GM23338 (cell line): ENCODE results near the gene TMEM51. TPM values are rescaled to one million over a fixed set of nuclear protein-coding genes. Genes with fewer than 3 reads are reported as not detected.
A peak's percentile ranks its signal among the peaks of the same experiment; 100 is the strongest.

Experiments
- ATAC-seq: fragments of 200-7000 bp; cut with Tn5 transposase; 3 replicates; pipeline ENCODE4 v1.9.1; 2020
- DNase-seq: peaks from one replicate; pipeline ENCODE4 v3.0.0-alpha.2; 2015; ENCODE audit warnings: low spot score
- H2AFZ ChIP-seq: fragments of 200-600 bp; sonication (generic); 2 replicates; pipeline ENCODE4 v1.8.0; 2016; ENCODE audit warnings: antibody characterized with exemption, mild to moderate bottlenecking, moderate library complexity
- H3F3A ChIP-seq: fragments of 200-600 bp; sonication (generic); replicated peaks from 2 replicates; pipeline ENCODE4 v1.8.0; 2017; ENCODE audit warnings: antibody characterized with exemption, mixed run types, low read depth
- H3K27ac ChIP-seq: fragments of 200-600 bp; sonication (generic); 2 replicates; pipeline ENCODE4 v1.6.1; 2016; ENCODE audit warnings: low read depth
- H3K27me3 ChIP-seq: fragments of 200-600 bp; sonication (generic); 2 replicates; pipeline ENCODE4 v1.8.0; 2016; ENCODE audit warnings: mild to moderate bottlenecking, mixed run types, moderate library complexity; ENCODE audit not compliant: insufficient read depth
- H3K36me3 ChIP-seq: fragments of 200-600 bp; sonication (generic); 2 replicates; pipeline ENCODE4 v1.8.0; 2016; ENCODE audit warnings: mild to moderate bottlenecking; ENCODE audit not compliant: insufficient read depth
- H3K4me1 ChIP-seq: fragments of 200-600 bp; sonication (generic); 2 replicates; pipeline ENCODE4 v1.8.0; 2016; ENCODE audit warnings: mild to moderate bottlenecking, moderate library complexity; ENCODE audit not compliant: insufficient read depth
- H3K4me2 ChIP-seq: fragments of 200-600 bp; sonication (generic); 2 replicates; pipeline ENCODE4 v1.7.1; 2017; ENCODE audit warnings: mixed run types
- H3K4me3 ChIP-seq: fragments of 200-600 bp; sonication (generic); 2 replicates; pipeline ENCODE4 v1.6.1; 2016; ENCODE audit warnings: mixed run types
- H3K79me2 ChIP-seq: fragments of 200-600 bp; sonication (generic); replicated peaks from 2 replicates; pipeline ENCODE4 v1.8.0; 2017; ENCODE audit warnings: mild to moderate bottlenecking; ENCODE audit not compliant: insufficient read depth
- H3K9me2 ChIP-seq: fragments of 200-600 bp; sonication (generic); 2 replicates; pipeline ENCODE4 v1.8.0; 2017; ENCODE audit not compliant: insufficient read depth
- H4K20me1 ChIP-seq: fragments of 200-600 bp; sonication (generic); replicated peaks from 2 replicates; pipeline ENCODE4 v1.8.0; 2017; ENCODE audit warnings: mild to moderate bottlenecking; ENCODE audit not compliant: insufficient read depth
- H3K27ac Mint-ChIP-seq: 2 replicates; pipeline ENCODE4 v1.8.0; 2020; ENCODE audit warnings: inconsistent platforms, mild to moderate bottlenecking, moderate library complexity, mixed read lengths
- H3K27me3 Mint-ChIP-seq: 3 replicates; pipeline ENCODE4 v1.8.0; 2022; ENCODE audit warnings: low read depth, mild to moderate bottlenecking, moderate library complexity, mixed read lengths, inconsistent platforms; ENCODE audit not compliant: insufficient read depth, poor library complexity
- H3K36me3 Mint-ChIP-seq: 3 replicates; pipeline ENCODE4 v1.8.0; 2021; ENCODE audit warnings: low read depth, mild to moderate bottlenecking, inconsistent platforms, moderate library complexity, mixed read lengths
- H3K4me1 Mint-ChIP-seq: 3 replicates; pipeline ENCODE4 v1.8.0; 2020; ENCODE audit warnings: mild to moderate bottlenecking, inconsistent platforms, mixed read lengths
- H3K4me3 Mint-ChIP-seq: 3 replicates; pipeline ENCODE4 v1.8.0; 2021; ENCODE audit warnings: moderate library complexity, mild to moderate bottlenecking, inconsistent platforms, mixed read lengths
- H3K9me3 Mint-ChIP-seq: 3 replicates; pipeline ENCODE4 v1.8.0; 2020; ENCODE audit warnings: moderate library complexity, mild to moderate bottlenecking, inconsistent platforms, mixed read lengths
- CTCF ChIP-seq, 2 experiments: fragments of 200-600 bp in 1 of 2; sonication (generic) in 1 of 2; conservative IDR thresholded peaks; 2 replicates each; pipeline versions ENCODE4 v1.5.1 to v1.6.1; 2016 to 2017; ENCODE audit warnings: antibody characterized with exemption in 2 of 2, low read depth in 2 of 2, mild to moderate bottlenecking in 2 of 2, moderate library complexity in 1 of 2
- EZH2 ChIP-seq: fragments of 200-600 bp; sonication (generic); IDR thresholded peaks from one replicate; pipeline ENCODE4 v1.8.0; 2017; ENCODE audit warnings: antibody characterized with exemption, mild to moderate bottlenecking, low read depth; ENCODE audit not compliant: unreplicated experiment
- JUNB ChIP-seq: IDR thresholded peaks from one replicate; pipeline ENCODE4 v1.6.1; 2016; ENCODE audit warnings: antibody characterized with exemption; ENCODE audit not compliant: unreplicated experiment
- POLR2AphosphoS5 ChIP-seq: IDR thresholded peaks from 2 replicates; pipeline ENCODE4 v1.6.1; 2016; ENCODE audit warnings: antibody characterized with exemption, low read depth
- STAT1 ChIP-seq: IDR thresholded peaks from one replicate; pipeline ENCODE4 v1.6.1; 2016; ENCODE audit warnings: antibody characterized with exemption; ENCODE audit not compliant: unreplicated experiment
- ZNF114 ChIP-seq: fragments of 250-450 bp; sonication (Bioruptor Pico); IDR thresholded peaks from 2 replicates; pipeline ENCODE4 v1.5.0; 2020; ENCODE audit warnings: mild to moderate bottlenecking, moderate library complexity
- ZNF331 ChIP-seq: fragments of 250-450 bp; sonication (Bioruptor Pico); IDR thresholded peaks from 2 replicates; pipeline ENCODE4 v1.5.0; 2020; ENCODE audit warnings: low read depth, mild to moderate bottlenecking, moderate library complexity
- ZNF462 ChIP-seq: fragments of 250-450 bp; sonication (Bioruptor Pico); IDR thresholded peaks from 2 replicates; pipeline ENCODE4 v1.5.0; 2020; ENCODE audit warnings: mild to moderate bottlenecking, moderate library complexity
- polyA plus RNA-seq: library from polyadenylated mRNA; unstranded; fragments of >200 nt; fragmentation: Nextera tagmentation; extraction: Ambion mirVana; gene quantifications from 2 replicates; pipeline ENCODE4 v1.2.1, GENCODE V29; 2016
- total RNA-seq: library from RNA; depleted of rRNA; stranded (reverse); fragments of >200 nt; shearing (Covaris generic); gene quantifications from 2 replicates; pipeline ENCODE4 v1.2.3, GENCODE V29; 2014

The TMEM51 gene
- total and polyA plus RNA-seq, 2 experiments from 2014 or later: 4.0 to 5.2 TPM

GRCh38 chr1:15246960-15247614, 93.5 kb downstream of the TMEM51 start, which contains the start of gene FHAD1:
Gene FHAD1 (plus strand): TSS chr1:15247223. CDS start chr1:15251785, 4,562 bp downstream.
- peak within 1 kb of the TSS; percentile 97 for H2AFZ ChIP-seq
- H3F3A ChIP-seq: 0 out of 2 replicates have a peak, but pooled peaks cover 7% of the 10 kb centered on the region
- Mint-ChIP-seq H3K9me3 (peaks cover 3% of the 10 kb centered on the region; the same call in 1 of the 3 replicates), H3K27me3 (peaks cover 16% of the 10 kb centered on the region), H3K4me3 (peak within 1 kb of the TSS; percentile 77), H3K4me1 (peaks cover 39% of the 10 kb centered on the region), H3K27ac (peak within 1 kb of the TSS; percentile 74; the same call in 1 of the 2 replicates), H3K36me3 (no peaks in the 10 kb centered on the region)
- ATAC-seq: peak; percentile 84
- no peaks in the 10 kb centered on the region for H4K20me1 ChIP-seq
- H3K4me3 ChIP-seq: peak within 1 kb of the TSS; percentile 79
- H3K4me1 ChIP-seq: peaks cover 28% of the 10 kb centered on the region
- no peaks in the 10 kb centered on the region for H3K9me2 ChIP-seq
- no peak within 1 kb of the TSS for H3K27ac ChIP-seq
- no peaks in the 10 kb centered on the region for H3K79me2 ChIP-seq
- peak; percentile 84 for DNase-seq
- no peaks in the 10 kb centered on the region for H3K27me3 ChIP-seq
- H3K4me2 ChIP-seq: peak within 1 kb of the TSS; percentile 88
- H3K36me3 ChIP-seq: no peaks in the 10 kb centered on the region; the same call in 1 of the 2 replicates
- TF ChIP-seq CTCF (conservative IDR thresholded peaks at IDR 0.05; ENCODE audit: low read depth in 2 of 2) (no peak), POLR2AphosphoS5 (no peak), ZNF114 (CRISPR knock-in tag) (no peak), JUNB (no peak)

GRCh38 chr1:15248216-15248615, 94.7 kb downstream of the TMEM51 start:
- no peak for TF ChIP-seq ZNF331 (CRISPR knock-in tag)
- no peak for TF ChIP-seq STAT1
- no peaks in the 10 kb centered on the region for H3K36me3 Mint-ChIP-seq
- peaks cover 28% of the 10 kb centered on the region for H3K4me1 ChIP-seq
- 0 out of 2 replicates have a peak, but pooled peaks cover 7% of the 10 kb centered on the region for H3F3A ChIP-seq
- H3K79me2 ChIP-seq: no peaks in the 10 kb centered on the region
- H3K36me3 ChIP-seq: no peaks in the 10 kb centered on the region
- H3K9me3 Mint-ChIP-seq: peaks cover 3% of the 10 kb centered on the region; the same call in 1 of the 3 replicates
- H3K27ac ChIP-seq: no peak overlapping the region
- peak overlapping the region; percentile 88; the same call in 1 of the 2 replicates for H3K4me2 ChIP-seq
- H3K4me3 Mint-ChIP-seq: peak overlapping the region; percentile 77; the same call in 1 of the 3 replicates
- H3K4me3 ChIP-seq: peak overlapping the region; percentile 79
- peaks cover 39% of the 10 kb centered on the region for H3K4me1 Mint-ChIP-seq
- no peaks in the 10 kb centered on the region for H3K9me2 ChIP-seq
- no peaks in the 10 kb centered on the region for H3K27me3 ChIP-seq
- no peaks in the 10 kb centered on the region for H4K20me1 ChIP-seq
- no peak for ATAC-seq
- no peak overlapping the region for H2AFZ ChIP-seq
- DNase-seq: no peak
- H3K27ac Mint-ChIP-seq: no peak overlapping the region
- peaks cover 17% of the 10 kb centered on the region for H3K27me3 Mint-ChIP-seq

GRCh38 chr1:15249081-15249480, 95.5 kb downstream of the TMEM51 start:
- H3K4me2 ChIP-seq: no peak overlapping the region
- Mint-ChIP-seq H3K4me3 (no peak overlapping the region; the same call in 2 of the 3 replicates), H3K27me3 (peaks cover 16% of the 10 kb centered on the region), H3K36me3 (no peaks in the 10 kb centered on the region), H3K9me3 (peaks cover 3% of the 10 kb centered on the region; the same call in 1 of the 3 replicates), H3K27ac (no peak overlapping the region), H3K4me1 (peaks cover 39% of the 10 kb centered on the region)
- 0 out of 2 replicates have a peak, but pooled peaks cover 7% of the 10 kb centered on the region for H3F3A ChIP-seq
- no peak overlapping the region for H2AFZ ChIP-seq
- H3K79me2 ChIP-seq: no peaks in the 10 kb centered on the region
- H3K27ac ChIP-seq: no peak overlapping the region
- H4K20me1 ChIP-seq: no peaks in the 10 kb centered on the region
- peaks cover 28% of the 10 kb centered on the region for H3K4me1 ChIP-seq
- no peaks in the 10 kb centered on the region for H3K27me3 ChIP-seq
- DNase-seq: no peak
- no peak for ATAC-seq
- H3K36me3 ChIP-seq: no peaks in the 10 kb centered on the region
- TF ChIP-seq ZNF462 (no peak), POLR2AphosphoS5 (no peak), EZH2 (no peak)
- no peak overlapping the region for H3K4me3 ChIP-seq
- no peaks in the 10 kb centered on the region for H3K9me2 ChIP-seq
